Neural progenitor cell (in vitro differentiated cells): ENCODE data around the gene SPOCK3. TPM values are rescaled to one million over a fixed set of nuclear protein-coding genes. Genes with fewer than 3 reads are reported as not detected.

Experiments
- DNase-seq: peaks from one replicate; pipeline ENCODE4 v3.0.0-alpha.2; 2016; ENCODE audit warnings: low spot score
- H2AFZ ChIP-seq: fragments of 200-600 bp; sonication (generic); replicated peaks from 2 replicates; pipeline ENCODE4 v1.6.1; 2016; ENCODE audit warnings: antibody characterized with exemption
- H3F3A ChIP-seq: fragments of 200-600 bp; sonication (generic); 2 replicates; pipeline ENCODE4 v1.6.1; 2016; ENCODE audit warnings: antibody characterized with exemption, low read depth
- H3K27ac ChIP-seq: fragments of 200-600 bp; sonication (generic); 2 replicates; pipeline ENCODE4 v1.5.1; 2016; ENCODE audit warnings: mild to moderate bottlenecking
- H3K27me3 ChIP-seq: fragments of 200-600 bp; sonication (generic); 2 replicates; pipeline ENCODE4 v1.6.1; 2016; ENCODE audit warnings: mild to moderate bottlenecking, moderate library complexity
- H3K36me3 ChIP-seq: fragments of 200-600 bp; sonication (generic); 2 replicates; pipeline ENCODE4 v1.5.1; 2016
- H3K4me1 ChIP-seq: fragments of 200-600 bp; sonication (generic); 2 replicates; pipeline ENCODE4 v1.6.1; 2016; ENCODE audit warnings: mixed run types
- H3K4me2 ChIP-seq: fragments of 200-600 bp; sonication (generic); 2 replicates; pipeline ENCODE4 v1.6.1; 2016
- H3K4me3 ChIP-seq: fragments of 200-600 bp; sonication (generic); 2 replicates; pipeline ENCODE4 v1.5.1; 2016
- H3K79me2 ChIP-seq: fragments of 200-600 bp; sonication (generic); 2 replicates; pipeline ENCODE4 v1.6.1; 2016; ENCODE audit warnings: low read depth
- H3K9ac ChIP-seq: fragments of 200-600 bp; sonication (generic); 2 replicates; pipeline ENCODE4 v1.6.1; 2016
- H3K9me3 ChIP-seq: fragments of 200-600 bp; sonication (generic); 2 replicates; pipeline ENCODE4 v1.5.1; 2016; ENCODE audit warnings: low read depth
- H4K20me1 ChIP-seq: fragments of 200-600 bp; sonication (generic); 2 replicates; pipeline ENCODE4 v1.6.1; 2016; ENCODE audit warnings: low read depth
- H3K27ac Mint-ChIP-seq: 3 replicates; pipeline ENCODE4 v1.8.0; 2021; ENCODE audit warnings: mixed read lengths
- H3K27me3 Mint-ChIP-seq: 2 replicates; pipeline ENCODE4 v1.8.0; 2022; ENCODE audit warnings: low read depth, mild to moderate bottlenecking, inconsistent platforms, moderate library complexity, mixed read lengths; ENCODE audit not compliant: insufficient read depth
- H3K36me3 Mint-ChIP-seq: 3 replicates; pipeline ENCODE4 v1.8.0; 2021; ENCODE audit warnings: mixed read lengths
- H3K4me1 Mint-ChIP-seq: 3 replicates; pipeline ENCODE4 v1.8.0; 2021; ENCODE audit warnings: mixed read lengths
- H3K4me3 Mint-ChIP-seq: 3 replicates; pipeline ENCODE4 v1.8.0; 2021; ENCODE audit warnings: mild to moderate bottlenecking, moderate library complexity, mixed read lengths
- H3K9me3 Mint-ChIP-seq: 3 replicates; pipeline ENCODE4 v1.8.0; 2020; ENCODE audit warnings: mixed read lengths
- EZH2 ChIP-seq: fragments of 200-600 bp; sonication (generic); IDR thresholded peaks from 2 replicates; pipeline ENCODE4 v1.6.1; 2017; ENCODE audit warnings: antibody characterized with exemption, mild to moderate bottlenecking, moderate library complexity
- EZH2phosphoT487 ChIP-seq: fragments of 200-600 bp; sonication (generic); IDR thresholded peaks from 2 replicates; pipeline ENCODE4 v1.6.1; 2017; ENCODE audit warnings: antibody characterized with exemption
- total RNA-seq: library from RNA; depleted of rRNA; stranded (reverse); fragments of >200 nt; gene quantifications from 2 replicates; pipeline ENCODE4 v1.2.3, GENCODE V29; 2015; ENCODE audit warnings: low replicate concordance
- TF ChIP-seq, protein P1 (sequence below): fragments of 200-600 bp; sonication (generic); IDR thresholded peaks from 2 replicates; pipeline ENCODE4 v1.5.1; 2017; ENCODE audit warnings: antibody characterized with exemption, mild to moderate bottlenecking

Gene SPOCK3
- total RNA-seq, 1 donor from 2014 or later: 0.21 TPM

DNA sequence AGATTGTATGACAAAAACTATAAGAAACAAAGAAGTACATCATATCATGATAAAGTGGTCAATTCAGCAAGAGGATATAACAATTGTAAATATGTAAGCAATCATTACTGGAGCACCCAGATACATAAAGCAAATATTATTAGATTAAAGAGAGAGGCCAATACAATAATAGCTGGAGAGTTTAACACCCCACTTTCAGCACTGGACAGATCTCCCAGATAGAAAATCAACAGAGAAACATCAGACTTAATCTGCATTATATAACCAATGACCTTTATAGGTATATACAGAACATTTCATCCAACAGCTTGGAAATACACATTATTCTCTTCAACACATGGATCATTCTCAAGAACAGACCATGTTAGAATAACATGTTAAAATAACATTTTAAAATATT, 128.4 kb downstream of the SPOCK3 start:
- Mint-ChIP-seq H3K27ac (no peak overlapping the region), H3K4me3 (no peak overlapping the region), H3K36me3 (no peaks in the 10 kb centered on the region), H3K27me3 (no peaks in the 10 kb centered on the region), H3K9me3 (no peaks in the 10 kb centered on the region), H3K4me1 (no peaks in the 10 kb centered on the region)
- Histone ChIP-seq H4K20me1 (no peaks in the 10 kb centered on the region), H2AFZ (no peak overlapping the region), H3F3A (peaks cover 12% of the 10 kb centered on the region), H3K27ac (no peak overlapping the region), H3K4me1 (no peaks in the 10 kb centered on the region), H3K79me2 (no peaks in the 10 kb centered on the region), H3K36me3 (no peaks in the 10 kb centered on the region), H3K4me3 (no peak overlapping the region), H3K9ac (no peak overlapping the region), H3K9me3 (no peaks in the 10 kb centered on the region), H3K4me2 (no peak overlapping the region), H3K27me3 (no peaks in the 10 kb centered on the region)
- no peak for DNase-seq
- TF ChIP-seq EZH2 (no peak), EZH2phosphoT487 (no peak)
- TF ChIP-seq, protein P1, sequence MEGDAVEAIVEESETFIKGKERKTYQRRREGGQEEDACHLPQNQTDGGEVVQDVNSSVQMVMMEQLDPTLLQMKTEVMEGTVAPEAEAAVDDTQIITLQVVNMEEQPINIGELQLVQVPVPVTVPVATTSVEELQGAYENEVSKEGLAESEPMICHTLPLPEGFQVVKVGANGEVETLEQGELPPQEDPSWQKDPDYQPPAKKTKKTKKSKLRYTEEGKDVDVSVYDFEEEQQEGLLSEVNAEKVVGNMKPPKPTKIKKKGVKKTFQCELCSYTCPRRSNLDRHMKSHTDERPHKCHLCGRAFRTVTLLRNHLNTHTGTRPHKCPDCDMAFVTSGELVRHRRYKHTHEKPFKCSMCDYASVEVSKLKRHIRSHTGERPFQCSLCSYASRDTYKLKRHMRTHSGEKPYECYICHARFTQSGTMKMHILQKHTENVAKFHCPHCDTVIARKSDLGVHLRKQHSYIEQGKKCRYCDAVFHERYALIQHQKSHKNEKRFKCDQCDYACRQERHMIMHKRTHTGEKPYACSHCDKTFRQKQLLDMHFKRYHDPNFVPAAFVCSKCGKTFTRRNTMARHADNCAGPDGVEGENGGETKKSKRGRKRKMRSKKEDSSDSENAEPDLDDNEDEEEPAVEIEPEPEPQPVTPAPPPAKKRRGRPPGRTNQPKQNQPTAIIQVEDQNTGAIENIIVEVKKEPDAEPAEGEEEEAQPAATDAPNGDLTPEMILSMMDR: no peak

DNA sequence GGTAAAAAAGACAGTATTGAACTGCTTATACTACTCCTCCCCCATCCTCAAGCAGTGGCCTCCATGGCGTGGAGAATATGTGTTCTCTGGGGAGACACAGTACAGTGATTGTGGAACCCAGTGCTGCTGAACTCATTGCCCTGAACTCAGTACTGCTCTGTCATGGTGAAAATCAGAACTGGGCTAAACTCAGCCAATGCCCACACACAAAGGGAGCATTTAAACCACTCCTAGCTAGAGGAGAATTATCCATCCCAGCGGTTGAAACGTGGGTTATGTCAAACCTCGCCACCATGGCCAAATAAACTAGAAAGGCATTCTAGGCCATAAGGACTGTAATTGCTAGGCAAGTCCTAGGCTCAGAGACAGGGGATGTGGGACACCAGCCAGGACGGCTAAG, 131.8 kb downstream of the SPOCK3 start:
- Histone ChIP-seq H3K27me3 (no peaks in the 10 kb centered on the region), H2AFZ (no peak overlapping the region), H3K36me3 (no peaks in the 10 kb centered on the region), H3K27ac (no peak overlapping the region), H3K4me1 (no peaks in the 10 kb centered on the region), H3K9me3 (no peaks in the 10 kb centered on the region), H3K9ac (no peak overlapping the region), H3K4me3 (no peak overlapping the region), H3F3A (no peaks in the 10 kb centered on the region), H3K79me2 (no peaks in the 10 kb centered on the region), H3K4me2 (no peak overlapping the region), H4K20me1 (no peaks in the 10 kb centered on the region)
- H3K9me3 Mint-ChIP-seq: no peaks in the 10 kb centered on the region
- H3K36me3 Mint-ChIP-seq: no peaks in the 10 kb centered on the region
- no peak for DNase-seq
- H3K27ac Mint-ChIP-seq: no peak overlapping the region
- no peaks in the 10 kb centered on the region for H3K27me3 Mint-ChIP-seq
- TF ChIP-seq, protein P1: no peak
- TF ChIP-seq EZH2 (no peak), EZH2phosphoT487 (no peak)
- H3K4me1 Mint-ChIP-seq: peaks cover 3% of the 10 kb centered on the region
- no peak overlapping the region for H3K4me3 Mint-ChIP-seq

DNA sequence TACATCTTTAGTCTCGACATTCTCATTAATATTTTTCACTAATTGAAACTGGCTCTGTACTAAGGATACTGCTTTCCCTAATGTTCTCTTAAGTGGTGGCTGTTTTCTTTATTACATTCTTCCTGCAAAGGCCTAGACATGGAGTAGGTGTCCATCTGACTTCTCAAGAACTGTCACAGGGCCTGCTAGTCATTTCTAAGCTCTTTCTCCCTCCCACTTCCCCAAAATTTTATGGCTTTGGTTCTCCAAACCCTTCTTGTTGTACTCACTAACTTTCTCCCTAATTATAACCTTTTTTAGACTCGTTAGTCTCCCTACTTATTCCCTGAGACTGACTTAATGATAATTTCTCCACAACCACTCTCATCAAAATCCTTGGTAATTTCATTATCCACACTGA, 133.3 kb downstream of the SPOCK3 start:
- H3K4me2 ChIP-seq: no peak overlapping the region
- no peaks in the 10 kb centered on the region for H4K20me1 ChIP-seq
- Mint-ChIP-seq H3K27me3 (no peaks in the 10 kb centered on the region), H3K4me1 (peaks cover 3% of the 10 kb centered on the region), H3K27ac (no peak overlapping the region), H3K4me3 (no peak overlapping the region), H3K9me3 (no peaks in the 10 kb centered on the region), H3K36me3 (no peaks in the 10 kb centered on the region)
- no peak overlapping the region for H3K4me3 ChIP-seq
- H3K9ac ChIP-seq: no peak overlapping the region
- H3K36me3 ChIP-seq: no peaks in the 10 kb centered on the region
- H3K4me1 ChIP-seq: no peaks in the 10 kb centered on the region
- no peak overlapping the region for H2AFZ ChIP-seq
- no peak overlapping the region for H3K27ac ChIP-seq
- H3K27me3 ChIP-seq: no peaks in the 10 kb centered on the region
- no peaks in the 10 kb centered on the region for H3K79me2 ChIP-seq
- TF ChIP-seq EZH2 (no peak), EZH2phosphoT487 (no peak)
- TF ChIP-seq, protein P1: no peak
- no peak for DNase-seq
- H3F3A ChIP-seq: no peaks in the 10 kb centered on the region
- H3K9me3 ChIP-seq: no peaks in the 10 kb centered on the region
